Measurements from ENCODE around the gene CFAP77.
A peak's percentile ranks its signal among the peaks of the same experiment; 100 is the strongest.
"Not testable (repeated sequence)": the region's sequence is repeated elsewhere in the genome, so short reads cannot be mapped to it uniquely, and the experiment has no call there.

CFAP77 gene

DNA sequence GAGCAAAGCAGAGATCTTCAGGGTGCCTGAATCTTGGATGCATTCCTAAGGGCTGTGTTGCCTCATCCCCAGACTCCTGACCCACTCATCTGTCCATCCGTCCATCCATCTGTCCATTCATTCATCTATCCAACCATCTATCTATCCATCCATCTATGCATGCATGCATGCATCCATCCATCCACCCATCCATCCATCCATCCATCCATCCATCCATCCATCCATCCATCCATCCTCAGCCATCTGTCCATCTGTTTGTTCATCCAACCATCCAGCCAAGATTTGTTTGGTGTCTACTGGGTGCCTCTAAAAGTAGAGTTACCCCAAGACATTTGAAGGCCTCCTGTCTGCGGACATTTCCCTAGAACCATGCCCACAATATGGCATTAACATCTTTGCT, 144.7 kb downstream of the CFAP77 start:
- DNase-seq, result no peak

GRCh38 chr9:132555528-132555927, 145.5 kb downstream of the CFAP77 start:
- DNase-seq, result no peak

DNA sequence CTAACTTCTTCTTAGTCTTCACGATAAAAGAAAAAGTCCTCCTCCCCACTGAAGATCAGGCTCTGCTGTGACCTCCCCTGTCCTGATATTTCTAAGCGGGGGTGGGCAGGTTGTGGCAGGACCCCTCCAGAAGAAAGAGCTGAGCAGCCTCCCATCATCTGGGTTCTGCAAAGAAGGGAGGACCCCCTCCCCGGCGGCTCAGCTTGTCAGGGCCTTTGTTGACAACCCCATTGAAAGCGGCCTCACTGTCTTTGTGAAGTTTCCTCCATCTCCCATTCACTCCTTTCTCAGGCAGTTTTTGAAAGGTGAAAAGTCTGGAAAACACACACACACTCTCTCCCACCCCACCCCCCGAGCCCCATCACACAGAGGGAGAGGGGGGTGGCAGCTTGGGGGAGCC, 146.2 kb downstream of the CFAP77 start:
- no peak for DNase-seq

DNA sequence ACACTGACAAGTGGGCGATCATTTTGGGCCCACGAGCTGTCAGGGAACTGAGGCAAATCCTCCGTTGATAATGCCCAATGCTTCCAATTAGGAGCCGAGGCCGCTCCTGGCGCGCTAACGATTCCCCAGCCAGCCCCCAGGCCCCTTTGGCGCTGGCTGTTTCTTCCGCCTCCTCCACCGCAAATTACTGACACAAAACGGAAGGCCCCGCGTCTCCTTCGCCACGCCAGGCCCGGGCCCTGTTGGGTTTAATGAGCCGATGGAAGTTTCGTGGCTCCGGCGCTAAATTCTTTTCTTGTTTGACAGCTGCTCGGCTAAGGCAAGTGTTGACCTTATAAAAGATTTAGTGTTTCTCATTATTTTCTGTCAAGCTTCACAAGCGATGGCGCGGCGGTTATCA, 146.7 kb downstream of the CFAP77 start:
- no peak for DNase-seq

- DNase-seq, result no peak
These were observed 147.1 kb downstream of the CFAP77 start for GRCh38 chr9:132557159-132557558.

DNA sequence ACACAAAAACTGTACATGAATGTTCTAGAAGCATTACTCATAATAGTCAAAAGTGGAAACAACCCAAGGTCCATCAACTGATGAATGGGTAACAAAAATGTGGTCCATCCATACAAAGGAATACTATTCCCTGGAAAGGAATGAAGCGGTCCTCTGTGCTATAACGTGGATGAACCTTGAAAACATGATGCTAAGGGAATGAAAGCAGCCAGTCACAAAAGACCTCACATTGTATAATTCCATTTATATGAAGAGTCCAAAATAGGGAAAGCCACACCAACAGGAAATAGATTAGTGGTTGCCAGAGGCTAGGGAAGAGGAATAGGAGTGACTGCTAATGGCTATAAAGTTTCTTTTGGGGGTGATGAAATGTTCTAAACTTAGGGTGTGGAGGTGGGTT, 149.7 kb downstream of the CFAP77 start:
- DNase-seq, result no peak

DNA sequence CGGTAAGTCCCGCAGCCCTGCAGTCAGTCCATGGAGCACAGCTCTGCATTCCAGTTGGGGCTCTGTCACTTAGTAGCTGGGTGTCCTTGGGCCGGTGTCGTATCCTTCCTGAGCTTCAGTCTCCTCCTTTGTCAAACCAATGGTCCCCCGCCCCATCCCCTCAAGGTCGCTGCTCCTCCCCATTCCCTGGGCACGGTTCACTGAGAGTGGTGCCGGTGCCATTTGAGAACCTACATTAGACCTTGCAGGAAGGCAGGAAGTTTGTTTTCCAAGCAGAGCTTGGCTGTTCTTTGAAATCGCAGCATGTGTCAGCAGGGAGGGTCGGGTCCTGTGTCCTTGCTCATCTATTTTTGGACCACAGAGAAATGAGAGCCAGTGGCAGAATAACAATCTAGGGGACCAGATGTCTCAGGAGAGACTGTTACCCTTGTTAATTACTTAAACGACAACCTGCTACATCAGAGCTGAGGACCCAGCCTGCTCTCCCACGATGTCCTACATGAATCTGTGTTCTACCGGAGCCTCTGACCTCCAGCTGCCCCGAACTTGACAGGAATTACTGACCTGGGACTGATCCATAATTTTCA, 150.7 kb downstream of the CFAP77 start:
- DNase-seq, result no peak

- no peak for DNase-seq
These were observed 152.2 kb downstream of the CFAP77 start for GRCh38 chr9:132562306-132562573.

DNA sequence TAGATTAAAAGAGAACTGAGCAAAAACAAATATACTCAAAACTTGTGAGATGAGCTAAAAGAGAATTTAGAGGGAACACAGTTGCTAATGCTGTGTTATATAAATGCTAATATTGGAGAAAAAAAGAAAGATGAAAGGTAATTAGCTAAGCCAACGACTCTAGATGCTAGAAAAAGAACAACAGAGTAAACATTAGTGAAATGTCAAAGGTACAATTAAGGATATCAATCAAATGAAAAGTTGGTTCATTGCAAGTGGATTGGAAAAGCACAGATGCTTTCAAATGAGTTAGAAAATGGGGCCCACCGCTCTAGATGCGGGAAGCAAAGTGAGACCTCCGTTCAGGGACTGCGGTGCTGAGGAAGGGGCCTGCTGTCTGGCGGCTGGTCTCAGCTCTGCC, 154.5 kb downstream of the CFAP77 start:
- DNase-seq, result no peak

GRCh38 chr9:132568787-132569186, 158.8 kb downstream of the CFAP77 start:
- DNase-seq, result not testable (repeated sequence)

DNA sequence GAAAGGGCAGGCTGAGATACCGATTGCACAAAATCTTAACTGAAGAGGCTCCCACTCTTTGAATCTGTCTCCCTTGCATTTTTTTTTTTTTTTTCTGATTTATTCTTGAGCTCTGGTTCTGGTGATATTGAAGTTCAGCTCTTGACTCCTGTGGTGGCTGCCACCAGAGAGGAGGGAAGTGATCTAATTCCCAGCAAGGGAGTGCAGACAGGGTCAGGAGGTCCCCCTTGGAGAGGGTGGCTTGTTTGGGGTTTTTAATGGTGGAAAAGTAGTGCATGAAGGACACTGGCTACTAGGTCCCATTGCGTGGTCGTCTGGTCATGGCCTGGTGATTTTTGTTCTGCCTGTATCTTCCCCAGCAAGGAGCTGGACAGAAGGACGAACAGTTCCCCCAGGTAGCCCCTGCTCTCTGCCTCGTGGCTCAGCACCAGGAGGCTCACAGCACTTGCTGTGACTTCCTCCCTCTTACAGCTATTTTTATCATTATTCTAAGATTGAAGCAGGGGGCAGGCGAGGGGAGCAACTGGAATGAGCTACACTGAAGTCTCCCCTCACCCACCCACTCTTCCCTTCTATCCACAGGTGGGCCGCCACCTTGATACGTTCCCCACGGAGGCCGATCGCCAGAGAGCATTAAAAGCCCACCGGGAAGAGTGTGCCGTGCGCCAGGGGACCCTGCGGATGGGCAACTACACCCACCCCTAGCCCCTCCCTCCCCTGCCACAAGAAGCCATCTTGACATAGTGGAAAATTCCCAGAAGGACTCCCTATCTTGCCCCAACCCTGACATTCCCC, 162.0 kb downstream of the CFAP77 start:
- no peak for DNase-seq

- no peak for DNase-seq
These were observed 162.9 kb downstream of the CFAP77 start for GRCh38 chr9:132572921-132573320.

GRCh38 chr9:132575005-132575609, 165.1 kb downstream of the CFAP77 start:
- peak; percentile 56 for DNase-seq

DNA sequence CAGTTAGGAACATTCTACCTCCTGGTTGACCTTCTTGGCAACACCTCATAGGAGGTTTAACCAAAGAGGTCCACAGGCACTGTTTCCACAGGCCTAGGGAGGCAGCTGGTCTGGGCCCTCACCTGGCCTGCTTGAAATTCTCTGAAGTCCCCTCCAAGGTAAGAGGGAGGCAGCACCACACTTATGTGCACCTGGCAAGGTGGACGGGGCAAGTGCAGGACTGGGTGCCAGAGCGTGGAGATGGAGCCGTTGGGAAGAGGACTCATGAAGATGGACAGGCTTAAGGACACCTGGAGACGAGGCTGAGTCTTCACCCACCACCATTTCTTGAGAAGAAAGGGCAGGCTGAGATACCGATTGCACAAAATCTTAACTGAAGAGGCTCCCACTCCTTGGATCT, 165.8 kb downstream of the CFAP77 start:
- no peak for DNase-seq

- DNase-seq, result no peak
These were observed 167.1 kb downstream of the CFAP77 start for GRCh38 chr9:132577119-132577518.

GRCh38 chr9:132578367-132578932, 168.4 kb downstream of the CFAP77 start:
- DNase-seq, result no peak

DNA sequence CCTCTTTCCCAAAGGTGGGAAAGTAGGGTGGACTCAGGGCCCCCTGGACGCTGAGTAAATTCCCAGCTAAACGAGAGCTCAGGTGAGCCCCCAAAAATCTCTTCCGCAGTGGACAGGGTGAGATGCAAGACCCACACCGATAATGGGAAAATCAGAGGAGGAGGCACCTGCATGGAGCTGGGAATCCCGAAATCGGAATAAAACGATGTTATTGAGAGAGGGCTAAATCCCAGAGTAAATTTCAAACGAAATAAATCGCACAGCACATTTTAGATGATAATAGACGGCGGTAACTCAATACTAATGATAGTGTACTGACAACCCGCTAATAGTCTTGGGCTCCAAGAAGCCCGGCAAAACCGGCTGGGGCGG, 169.4 kb downstream of the CFAP77 start:
- no peak for DNase-seq

GRCh38 chr9:132582276-132582785, 172.3 kb downstream of the CFAP77 start, which contains the start of gene BARHL1:
Gene BARHL1, plus strand, starts transcription at chr9:132582606. Its CDS starts 192 bp downstream, at chr9:132582798.
- no peak for DNase-seq

DNA sequence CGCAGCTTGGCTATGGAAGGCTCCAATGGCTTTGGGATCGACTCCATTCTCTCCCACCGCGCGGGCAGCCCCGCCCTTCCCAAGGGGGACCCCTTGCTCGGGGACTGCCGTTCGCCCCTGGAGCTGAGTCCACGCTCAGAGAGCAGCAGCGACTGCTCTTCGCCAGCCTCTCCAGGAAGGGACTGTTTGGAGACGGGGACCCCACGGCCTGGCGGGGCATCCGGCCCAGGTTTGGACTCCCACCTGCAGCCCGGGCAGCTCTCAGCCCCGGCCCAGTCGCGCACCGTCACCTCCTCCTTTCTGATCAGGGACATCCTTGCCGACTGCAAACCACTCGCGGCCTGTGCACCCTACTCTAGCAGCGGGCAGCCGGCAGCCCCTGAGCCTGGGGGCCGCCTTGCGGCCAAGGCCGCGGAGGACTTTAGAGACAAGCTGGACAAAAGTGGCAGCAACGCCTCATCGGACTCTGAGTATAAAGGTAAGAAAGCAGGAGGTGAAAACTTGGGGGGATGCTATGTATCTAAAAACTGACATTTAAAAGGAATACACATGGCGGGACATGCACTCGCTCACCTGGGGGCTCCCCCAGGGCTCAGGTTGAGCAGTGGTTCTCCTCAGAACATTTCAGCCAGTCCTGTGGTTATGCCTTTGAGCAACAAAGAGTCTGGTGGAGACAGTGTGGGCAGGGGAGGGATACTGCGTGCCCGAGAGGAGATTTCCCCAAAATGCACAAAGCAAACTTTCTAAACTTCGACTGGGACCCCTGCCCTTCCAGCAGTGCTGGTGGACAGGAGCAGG, 173.0 kb downstream of the CFAP77 start:
- DNase-seq, result no peak

- DNase-seq, result no peak
These were observed 173.7 kb downstream of the CFAP77 start for GRCh38 chr9:132583584-132584304.

- no peak for DNase-seq
These were observed 174.9 kb downstream of the CFAP77 start for GRCh38 chr9:132584601-132585560.
